K562 (cell line): Measurements from ENCODE around the gene CHTF8. TPM values are rescaled to one million over a fixed set of nuclear protein-coding genes. Genes with fewer than 3 reads are reported as not detected.

Experiments used
- ATAC-seq: fragments of 200-7000 bp; cut with Tn5 transposase; 3 replicates; pipeline ENCODE4 v1.9.1; 2020; ENCODE audit warnings: moderate library complexity
- BruUV-seq: library from RNA; stranded (reverse); fragments of 400-500 nt; replicated peaks from 2 replicates; lab custom pipeline; 2021; lab: Mats Ljungman, UMichigan
- CTCF ChIA-PET: fragments of 300-600 bp; formaldehyde crosslinking; extraction: SDS; loops from one replicate; lab custom pipeline; 2021; ENCODE audit warnings: low intra/inter-chr PET ratio; lab: Yijun Ruan, JAX
- POLR2A ChIA-PET: fragments of 300-600, 350-650 bp; sonication (Branson Sonifier 250); formaldehyde crosslinking; extraction: SDS; loops from one replicate; lab custom pipeline; 2021; ENCODE audit warnings: antibody characterized with exemption, inconsistent platforms; lab: Yijun Ruan, JAX
- DNase-seq, 4 experiments: peaks; one replicate each; pipeline versions ENCODE4 v3.0.0 to v3.0.0-alpha.2; 2011 to 2018; ENCODE audit warnings: low spot score in 3 of 4, mixed read lengths in 3 of 4; ENCODE audit errors: extremely low read depth in 1 of 4
- FAIRE-seq: peaks from 2 replicates; lab custom pipeline; 2011; peaks lifted over from hg19 to GRCh38; lab: Jason Lieb, UNC
- H2AFZ ChIP-seq: 2 replicates; pipeline ENCODE4 v1.6.0; 2011; ENCODE audit warnings: low read depth, low read length, control low read depth, inconsistent platforms
- H3K27ac ChIP-seq: fragments of 200-600 bp; 3 replicates; pipeline ENCODE4 v1.8.0; 2011; ENCODE audit warnings: low read depth, mild to moderate bottlenecking, control low read depth, inconsistent platforms, low read length, moderate library complexity, mixed read lengths; ENCODE audit errors: extremely low read depth
- H3K27me3 ChIP-seq, 2 experiments: fragments of 300-600 bp in 1 of 2; 2 replicates in 1 of 2; 3 replicates in 1 of 2; pipeline versions ENCODE4 v1.6.0 to v1.8.0; 2011; ENCODE audit warnings: inconsistent platforms in 2 of 2, low read length in 2 of 2, mild to moderate bottlenecking in 1 of 2, mixed read lengths in 1 of 2, moderate library complexity in 1 of 2; ENCODE audit not compliant: control insufficient read depth in 2 of 2, insufficient read depth in 2 of 2
- H3K36me3 ChIP-seq: fragments of 300-600 bp; 3 replicates; pipeline ENCODE4 v1.8.0; 2011; ENCODE audit warnings: mild to moderate bottlenecking, low read length, inconsistent platforms; ENCODE audit not compliant: control insufficient read depth, insufficient read depth
- H3K4me1 ChIP-seq, 2 experiments: fragments of 200-600 bp in 1 of 2; replicated peaks in 1 of 2; 2 replicates in 1 of 2; 3 replicates in 1 of 2; pipeline versions ENCODE4 v1.5.1 to v1.8.0; 2011; ENCODE audit warnings: inconsistent platforms in 2 of 2, low read length in 2 of 2, mild to moderate bottlenecking in 1 of 2, mixed read lengths in 1 of 2, moderate library complexity in 1 of 2; ENCODE audit not compliant: control insufficient read depth in 2 of 2, insufficient read depth in 2 of 2
- H3K4me2 ChIP-seq: 2 replicates; pipeline ENCODE4 v1.6.1; 2011; ENCODE audit warnings: low read length, control low read depth, inconsistent platforms, mixed read lengths; ENCODE audit not compliant: insufficient read depth
- H3K4me3 ChIP-seq: fragments of 200-600 bp; sonication (generic), shearing (Covaris generic); 2 replicates; pipeline ENCODE4 v1.5.1; 2016; ENCODE audit warnings: control low read depth, inconsistent platforms
- H3K79me2 ChIP-seq: fragments of 200-600 bp; 3 replicates; pipeline ENCODE4 v1.8.0; 2011; ENCODE audit warnings: low read length, inconsistent platforms; ENCODE audit not compliant: control insufficient read depth, insufficient read depth
- H3K9ac ChIP-seq, 2 experiments: 2 replicates each; pipeline versions ENCODE4 v1.6.0 to v1.6.1; 2011; ENCODE audit warnings: low read depth in 2 of 2, low read length in 2 of 2, control low read depth in 1 of 2, inconsistent platforms in 1 of 2, mild to moderate bottlenecking in 1 of 2, mixed read lengths in 1 of 2; ENCODE audit not compliant: insufficient read depth in 1 of 2
- H3K9me1 ChIP-seq: one replicate; pipeline ENCODE4 v1.6.0; 2011; ENCODE audit warnings: inconsistent platforms, mild to moderate bottlenecking, low read length, moderate library complexity; ENCODE audit not compliant: control insufficient read depth, insufficient read depth
- H3K9me3 ChIP-seq: replicated peaks from 2 replicates; pipeline ENCODE4 v1.5.1; 2011; ENCODE audit warnings: low read depth, low read length, inconsistent platforms; ENCODE audit not compliant: control insufficient read depth, insufficient read depth
- H4K20me1 ChIP-seq: replicated peaks from 2 replicates; pipeline ENCODE4 v1.6.1; 2011; ENCODE audit warnings: low read length, inconsistent platforms, mixed read lengths; ENCODE audit not compliant: control insufficient read depth, insufficient read depth
- ETS2 ChIP-seq: IDR thresholded peaks from 2 replicates; pipeline ENCODE4 v1.6.1; 2016; ENCODE audit warnings: borderline replicate concordance, missing genetic modification characterization, mild to moderate bottlenecking, moderate library complexity, missing compliant biosample characterization; ENCODE audit not compliant: poor library complexity, severe bottlenecking
- KLF10 ChIP-seq: fragments of 250-450 bp; sonication (Bioruptor Pico); IDR thresholded peaks from 2 replicates; pipeline ENCODE4 v1.6.1; 2021; ENCODE audit warnings: matching md5 sums
- NEUROD1 ChIP-seq: fragments of 150-350 bp; IDR thresholded peaks from 2 replicates; pipeline ENCODE4 v1.6.1; 2014; ENCODE audit warnings: borderline replicate concordance, low read length, low read depth; ENCODE audit not compliant: partially characterized antibody
- NUFIP1 ChIP-seq: fragments of 450-650 bp; IDR thresholded peaks from 2 replicates; pipeline ENCODE4 v1.6.1; 2018; ENCODE audit not compliant: partially characterized antibody
- POLR2A ChIP-seq: fragments of 450-650 bp; conservative IDR thresholded peaks from 2 replicates; pipeline ENCODE4 v1.6.1; 2016
- TCF7 ChIP-seq: sonication (generic); IDR thresholded peaks from 2 replicates; pipeline ENCODE4 v1.6.1; 2016; ENCODE audit warnings: antibody characterized with exemption, borderline replicate concordance
- ZFP36 ChIP-seq: fragments of 150-350 bp; IDR thresholded peaks from 2 replicates; pipeline ENCODE4 v1.6.1; 2018; ENCODE audit warnings: low read length, low read depth; ENCODE audit not compliant: partially characterized antibody
- ZNF583 ChIP-seq: fragments of 250-450 bp; sonication (Bioruptor Pico); IDR thresholded peaks from 2 replicates; pipeline ENCODE4 v1.4.0; 2020
- ZSCAN29 ChIP-seq: fragments of 450-650 bp; IDR thresholded peaks from 2 replicates; pipeline ENCODE4 v1.6.1; 2017
- WGBS: fragments of 100-300 bp; shearing (Covaris generic); methylation state at CpG from one replicate; pipeline ENCODE4 v1.1.6; 2016; ENCODE audit warnings: low coverage, mixed read lengths; ENCODE audit not compliant: insufficient coverage; ENCODE audit errors: missing lambda C conversion rate; 5-methylcytosine and 5-hydroxymethylcytosine counted together
- in situ Hi-C: fragments of 300-500 bp; cut with MboI; formaldehyde crosslinking; loops from 4 replicates; pipeline ENCODE4 v1.15.0; 2018; ENCODE audit warnings: inconsistent platforms, mixed read lengths
- intact Hi-C: fragments of 100-400 bp; cut with micrococcal nuclease; formaldehyde crosslinking; loops from 2 replicates; pipeline ENCODE4 v1.14.2; 2022
- polyA plus RNA-seq, 8 experiments: library from polyadenylated mRNA; depleted of rRNA in 4 of 8; stranded (reverse) in 5 of 8; unstranded in 3 of 8; fragments of >200 nt; fragmentation: Nextera tagmentation in 2 of 8; fragmentation: Illumina TruSeq in 1 of 8; extraction: Ambion mirVana in 2 of 8; extraction: Trizol in 1 of 8; gene quantifications; 2 replicates each; pipeline versions ENCODE4 v1.2.1 to v1.2.3, GENCODE V29; 2011 to 2014; ENCODE audit warnings: inconsistent platforms in 1 of 8, missing spikeins in 1 of 8
- total RNA-seq, 7 experiments: library from RNA; depleted of rRNA in 6 of 7; stranded (reverse); fragments of >200 nt in 6 of 7; fragmentation: Illumina TruSeq in 2 of 7; extraction: Trizol in 2 of 7; gene quantifications; 2 replicates each; pipeline versions ENCODE4 v1.2.1 to v1.2.3, GENCODE V29; 2011 to 2021; ENCODE audit warnings: low replicate concordance in 1 of 7
- TF ChIP-seq, protein P1 (sequence below): fragments of 250-450 bp; sonication (Bioruptor Pico); IDR thresholded peaks from 2 replicates; pipeline ENCODE4 v1.8.0; 2021; ENCODE audit warnings: borderline replicate concordance, mild to moderate bottlenecking, moderate library complexity; ENCODE audit not compliant: poor library complexity, severe bottlenecking
- TF ChIP-seq, protein P2 (sequence below): fragments of 250-450 bp; sonication (Bioruptor Pico); IDR thresholded peaks from 2 replicates; pipeline ENCODE4 v1.5.1; 2021; ENCODE audit warnings: mild to moderate bottlenecking
- TF ChIP-seq, protein P3 (sequence below): fragments of 450-650 bp; IDR thresholded peaks from 2 replicates; pipeline ENCODE4 v1.6.1; 2016; ENCODE audit warnings: mild to moderate bottlenecking

CHTF8 gene
- total and polyA plus RNA-seq, 9 of the 15 experiments (the other 6 are each of a cell fraction or from before 2014, with no cell fraction given): 20.2 to 199 (median 108) TPM

DNA sequence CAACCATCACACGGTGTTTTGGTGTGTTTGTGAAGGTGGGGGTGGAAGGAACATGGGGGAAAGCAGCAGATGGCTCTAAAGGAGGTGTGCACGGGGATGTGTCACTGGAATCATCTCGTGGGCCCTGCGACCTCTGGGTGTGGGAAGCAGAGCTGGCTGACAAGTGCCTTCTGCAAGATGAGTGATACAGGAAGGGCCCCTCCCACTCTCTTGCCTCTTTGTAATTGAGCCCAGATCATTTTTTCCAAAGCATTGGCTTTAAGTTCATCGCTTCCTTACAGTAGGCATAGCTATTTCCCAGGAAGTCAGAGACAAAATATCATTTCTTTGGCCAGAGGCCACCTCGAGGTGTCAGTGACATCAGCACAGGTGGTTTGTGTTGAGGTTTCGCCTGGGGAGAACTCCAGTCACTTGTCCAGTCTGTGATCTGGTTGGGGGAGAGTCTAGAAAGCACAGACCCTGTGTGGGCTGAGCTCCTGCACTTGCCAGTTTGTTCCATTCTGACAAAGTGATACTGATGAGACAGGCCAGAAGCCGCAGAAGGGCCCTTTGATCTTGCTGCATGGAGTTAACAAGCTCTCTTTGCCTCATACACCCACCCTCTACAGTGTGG, 33.9 kb upstream of the CHTF8 start:
- BruUV-seq: no TSS peak
- intact Hi-C loops (no loop called here), in situ Hi-C loops (no loop called here)
- Histone ChIP-seq H3K79me2 (no peaks in the 10 kb centered on the region), H3K9ac (no peak overlapping the region), H3K36me3 (peaks cover 87% of the 10 kb centered on the region), H3K4me3 (no peak overlapping the region), H3K4me1 (peaks cover 0 to under 1% of the 10 kb centered on the region in 2 experiments; a peak in 3 of 5 replicates), H3K9me3 (no peaks in the 10 kb centered on the region), H4K20me1 (no peaks in the 10 kb centered on the region; the same call in none of the 2 replicates), H3K27me3 (no peaks in the 10 kb centered on the region), H2AFZ (no peak overlapping the region), H3K9me1 (no peaks in the 10 kb centered on the region), H3K4me2 (no peak overlapping the region), H3K27ac (no peak overlapping the region)
- POLR2A ChIA-PET: interaction anchor here (0.6 to 2.0 kb wide), 5 partner anchors 11 to 55 kb away, joined by 3 to 4 read pairs (median 4); no protein-coding TSS in a partner anchor
- no peak for ATAC-seq
- TF ChIP-seq ZSCAN29: no peak
- TF ChIP-seq, protein P1, sequence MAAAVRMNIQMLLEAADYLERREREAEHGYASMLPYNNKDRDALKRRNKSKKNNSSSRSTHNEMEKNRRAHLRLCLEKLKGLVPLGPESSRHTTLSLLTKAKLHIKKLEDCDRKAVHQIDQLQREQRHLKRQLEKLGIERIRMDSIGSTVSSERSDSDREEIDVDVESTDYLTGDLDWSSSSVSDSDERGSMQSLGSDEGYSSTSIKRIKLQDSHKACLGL (CRISPR knock-in tag): no peak
- TF ChIP-seq NUFIP1: no peak
- TF ChIP-seq POLR2A: no peak
- TF ChIP-seq ZNF583 (CRISPR knock-in tag): no peak
- TF ChIP-seq, protein P2, sequence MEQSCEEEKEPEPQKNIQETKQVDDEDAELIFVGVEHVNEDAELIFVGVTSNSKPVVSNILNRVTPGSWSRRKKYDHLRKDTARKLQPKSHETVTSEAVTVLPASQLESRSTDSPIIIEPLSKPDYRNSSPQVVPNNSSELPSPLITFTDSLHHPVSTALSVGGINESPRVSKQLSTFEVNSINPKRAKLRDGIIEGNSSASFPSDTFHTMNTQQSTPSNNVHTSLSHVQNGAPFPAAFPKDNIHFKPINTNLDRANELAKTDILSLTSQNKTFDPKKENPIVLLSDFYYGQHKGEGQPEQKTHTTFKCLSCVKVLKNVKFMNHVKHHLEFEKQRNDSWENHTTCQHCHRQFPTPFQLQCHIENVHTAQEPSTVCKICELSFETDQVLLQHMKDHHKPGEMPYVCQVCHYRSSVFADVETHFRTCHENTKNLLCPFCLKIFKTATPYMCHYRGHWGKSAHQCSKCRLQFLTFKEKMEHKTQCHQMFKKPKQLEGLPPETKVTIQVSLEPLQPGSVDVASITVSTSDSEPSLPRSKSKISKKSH (CRISPR knock-in tag): no peak
- TF ChIP-seq NEUROD1: no peak
- no peak for TF ChIP-seq TCF7
- no peak for TF ChIP-seq ZFP36
- TF ChIP-seq KLF10: no peak
- no peak for TF ChIP-seq ETS2
- TF ChIP-seq, protein P3, sequence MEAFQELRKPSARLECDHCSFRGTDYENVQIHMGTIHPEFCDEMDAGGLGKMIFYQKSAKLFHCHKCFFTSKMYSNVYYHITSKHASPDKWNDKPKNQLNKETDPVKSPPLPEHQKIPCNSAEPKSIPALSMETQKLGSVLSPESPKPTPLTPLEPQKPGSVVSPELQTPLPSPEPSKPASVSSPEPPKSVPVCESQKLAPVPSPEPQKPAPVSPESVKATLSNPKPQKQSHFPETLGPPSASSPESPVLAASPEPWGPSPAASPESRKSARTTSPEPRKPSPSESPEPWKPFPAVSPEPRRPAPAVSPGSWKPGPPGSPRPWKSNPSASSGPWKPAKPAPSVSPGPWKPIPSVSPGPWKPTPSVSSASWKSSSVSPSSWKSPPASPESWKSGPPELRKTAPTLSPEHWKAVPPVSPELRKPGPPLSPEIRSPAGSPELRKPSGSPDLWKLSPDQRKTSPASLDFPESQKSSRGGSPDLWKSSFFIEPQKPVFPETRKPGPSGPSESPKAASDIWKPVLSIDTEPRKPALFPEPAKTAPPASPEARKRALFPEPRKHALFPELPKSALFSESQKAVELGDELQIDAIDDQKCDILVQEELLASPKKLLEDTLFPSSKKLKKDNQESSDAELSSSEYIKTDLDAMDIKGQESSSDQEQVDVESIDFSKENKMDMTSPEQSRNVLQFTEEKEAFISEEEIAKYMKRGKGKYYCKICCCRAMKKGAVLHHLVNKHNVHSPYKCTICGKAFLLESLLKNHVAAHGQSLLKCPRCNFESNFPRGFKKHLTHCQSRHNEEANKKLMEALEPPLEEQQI: no peak
- FAIRE-seq: no peak
- CTCF ChIA-PET: no interaction called here
- peak in 2 of 4 experiments; percentile 29 to 33 for DNase-seq
- WGBS: 69% methylated on average over 7 of the region's 8 CpGs
